Stimulated activated memory B cell treated with anti-CD40 and anti-IgM and Interleukin-4, amounts not matched to agents 10 μg/mL and 1 μg/mL and 100 μg/mL, for 72 hours (primary cell): ENCODE data around the gene ERC2.

Experiments used
- ATAC-seq: fragments of 150-1000 bp; cut with Tn5 transposase; 2 replicates; pipeline ENCODE4 v1.10.0; 2021
- H3K27ac Mint-ChIP-seq: one replicate; pipeline ENCODE4 v1.8.0; 2022; ENCODE audit warnings: mild to moderate bottlenecking, mixed read lengths
- H3K27me3 Mint-ChIP-seq: one replicate; pipeline ENCODE4 v1.8.0; 2022; ENCODE audit warnings: mixed read lengths
- H3K36me3 Mint-ChIP-seq: one replicate; pipeline ENCODE4 v1.8.0; 2022; ENCODE audit warnings: mixed read lengths
- H3K4me1 Mint-ChIP-seq: one replicate; pipeline ENCODE4 v1.8.0; 2022; ENCODE audit warnings: mixed read lengths
- H3K4me3 Mint-ChIP-seq: one replicate; pipeline ENCODE4 v1.8.0; 2022; ENCODE audit warnings: mild to moderate bottlenecking, moderate library complexity, mixed read lengths
- H3K9me3 Mint-ChIP-seq: one replicate; pipeline ENCODE4 v1.8.0; 2022; ENCODE audit warnings: mixed read lengths

ERC2 gene

DNA sequence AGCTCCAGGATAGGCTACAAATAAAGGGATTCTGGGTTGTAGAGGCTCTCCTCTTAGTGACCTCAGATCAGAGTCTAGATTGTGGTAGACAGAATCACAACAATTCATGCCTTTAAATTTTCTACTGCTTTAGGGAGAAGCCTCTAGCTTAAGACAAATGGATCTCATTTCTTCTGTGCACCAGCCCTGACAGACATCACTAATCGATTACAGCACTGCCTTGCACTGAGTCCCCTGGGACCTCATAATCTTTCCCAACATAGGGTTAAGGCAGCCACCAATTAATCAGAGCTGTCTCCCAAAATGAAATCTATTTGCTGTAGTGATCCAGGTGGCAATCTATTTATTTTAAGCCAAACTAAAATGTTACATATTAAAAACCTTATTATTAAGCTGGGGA lies 544.6 kb downstream of the ERC2 start:
- no peaks in the 10 kb centered on the region for H3K36me3 Mint-ChIP-seq
- H3K27ac Mint-ChIP-seq: no peak overlapping the region
- H3K9me3 Mint-ChIP-seq: peaks cover 3% of the 10 kb centered on the region
- ATAC-seq: no peak
- no peaks in the 10 kb centered on the region for H3K4me1 Mint-ChIP-seq
- no peaks in the 10 kb centered on the region for H3K27me3 Mint-ChIP-seq
- H3K4me3 Mint-ChIP-seq: no peak overlapping the region

DNA sequence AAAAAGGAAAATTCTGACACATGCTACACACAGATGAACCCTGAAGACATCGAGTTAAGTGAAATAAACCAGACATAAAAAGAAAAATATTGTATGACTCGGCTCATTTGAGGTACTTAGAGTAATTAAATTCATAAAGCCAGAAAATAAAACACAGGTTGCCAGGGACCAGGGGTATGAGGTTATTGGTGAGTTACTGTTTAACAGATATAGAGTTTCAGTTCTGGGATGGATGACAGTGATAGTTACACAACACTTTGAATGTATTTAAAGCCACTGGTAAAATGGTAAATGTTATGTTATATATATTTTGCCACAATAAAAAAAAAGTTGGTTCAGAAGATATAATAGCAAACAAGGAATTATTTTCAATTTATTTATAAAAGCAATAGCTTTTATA lies 545.1 kb downstream of the ERC2 start:
- peaks cover 3% of the 10 kb centered on the region for H3K9me3 Mint-ChIP-seq
- no peak for ATAC-seq
- no peak overlapping the region for H3K27ac Mint-ChIP-seq
- no peaks in the 10 kb centered on the region for H3K27me3 Mint-ChIP-seq
- no peaks in the 10 kb centered on the region for H3K36me3 Mint-ChIP-seq
- H3K4me3 Mint-ChIP-seq: no peak overlapping the region
- H3K4me1 Mint-ChIP-seq: no peaks in the 10 kb centered on the region

DNA sequence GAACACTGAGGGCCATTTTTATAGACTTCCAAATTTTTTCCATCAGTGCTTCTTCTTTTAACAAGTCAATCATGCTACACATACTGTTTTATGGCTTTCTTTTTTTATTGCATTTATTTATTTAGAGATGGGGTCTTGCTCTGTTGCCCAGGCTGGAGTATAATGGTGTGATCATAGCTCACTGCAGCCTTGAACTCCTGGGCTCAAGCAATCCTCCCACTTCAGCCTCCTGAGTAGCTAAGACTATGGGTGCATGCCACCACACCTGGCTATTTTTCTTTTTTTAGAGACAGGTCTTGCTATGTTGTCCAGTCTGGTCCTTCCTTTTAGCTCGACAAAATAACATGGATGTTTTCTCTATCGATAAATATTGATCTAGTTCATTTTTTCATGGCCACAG lies 555.4 kb downstream of the ERC2 start:
- Mint-ChIP-seq H3K9me3 (no peaks in the 10 kb centered on the region), H3K27ac (no peak overlapping the region)

DNA sequence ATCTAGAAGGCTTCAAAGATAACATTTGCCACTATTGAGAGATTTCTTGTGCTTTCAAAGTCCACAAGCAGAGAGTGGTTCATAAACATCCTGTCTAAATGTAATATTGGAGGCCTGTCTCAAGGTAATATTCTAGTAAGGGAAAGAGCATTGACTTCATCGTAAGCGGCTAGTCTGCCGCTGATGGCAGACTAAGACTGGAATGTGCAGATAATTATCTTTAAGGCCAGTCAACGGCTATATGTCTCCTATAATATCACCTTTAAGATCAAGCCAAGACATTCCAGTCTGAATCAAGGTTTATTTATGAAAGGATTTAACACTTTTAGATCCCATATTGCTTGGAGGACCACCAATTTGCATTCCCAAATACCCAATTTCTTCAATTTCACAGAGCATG lies 557.0 kb downstream of the ERC2 start:
- H3K4me3 Mint-ChIP-seq: no peak overlapping the region
- H3K9me3 Mint-ChIP-seq: no peaks in the 10 kb centered on the region
- H3K36me3 Mint-ChIP-seq: no peaks in the 10 kb centered on the region
- H3K4me1 Mint-ChIP-seq: no peaks in the 10 kb centered on the region
- H3K27ac Mint-ChIP-seq: no peak overlapping the region
- H3K27me3 Mint-ChIP-seq: no peaks in the 10 kb centered on the region
- no peak for ATAC-seq

More for the DNA sequence above, 555.4 kb downstream of the ERC2 start:
- no peaks in the 10 kb centered on the region for H3K36me3 Mint-ChIP-seq
- no peaks in the 10 kb centered on the region for H3K4me1 Mint-ChIP-seq
- H3K27me3 Mint-ChIP-seq: no peaks in the 10 kb centered on the region
- no peak for ATAC-seq
- H3K4me3 Mint-ChIP-seq: no peak overlapping the region

DNA sequence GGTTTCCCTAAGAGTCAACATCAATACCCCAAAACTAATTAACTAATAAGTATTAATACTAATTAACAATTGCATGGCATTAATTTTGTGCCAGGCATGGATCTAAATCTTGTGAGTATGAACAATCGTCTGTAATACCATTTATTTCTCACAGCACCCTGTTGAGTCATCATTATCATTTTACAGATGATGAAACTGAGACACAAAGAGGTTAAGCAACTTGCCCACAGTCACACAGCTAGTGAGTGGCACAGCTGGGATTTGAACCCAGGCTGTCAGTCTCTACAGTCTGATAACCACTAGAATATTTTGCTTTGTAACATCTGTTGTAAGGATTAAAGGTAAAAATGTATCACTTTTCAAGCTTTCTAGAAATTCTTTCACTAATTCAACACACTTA lies 557.7 kb downstream of the ERC2 start:
- H3K27ac Mint-ChIP-seq: no peak overlapping the region
- H3K4me3 Mint-ChIP-seq: no peak overlapping the region
- no peaks in the 10 kb centered on the region for H3K9me3 Mint-ChIP-seq
- no peaks in the 10 kb centered on the region for H3K4me1 Mint-ChIP-seq
- no peaks in the 10 kb centered on the region for H3K36me3 Mint-ChIP-seq
- H3K27me3 Mint-ChIP-seq: no peaks in the 10 kb centered on the region
- ATAC-seq: no peak

DNA sequence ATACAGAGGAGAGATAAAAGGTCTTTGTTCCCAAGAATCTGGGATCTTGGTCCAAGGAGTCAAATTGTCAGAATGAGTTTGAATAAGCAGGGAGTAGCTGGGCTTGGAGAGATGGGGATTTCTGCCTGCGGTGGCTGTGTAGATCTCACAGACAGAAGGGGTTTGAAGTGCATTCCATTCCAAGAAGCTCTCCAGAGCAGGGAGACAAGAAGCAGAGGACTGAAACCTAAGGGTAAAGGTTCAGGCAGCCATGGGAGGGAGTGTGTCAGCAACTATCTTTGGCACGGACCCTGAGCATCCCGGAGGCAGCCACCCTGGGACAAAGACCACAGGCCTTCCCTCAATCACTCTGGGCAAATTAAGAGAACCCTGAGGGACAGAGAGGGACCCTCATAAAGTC lies 558.9 kb downstream of the ERC2 start:
- no peak for ATAC-seq
- no peak overlapping the region for H3K27ac Mint-ChIP-seq
- no peaks in the 10 kb centered on the region for H3K36me3 Mint-ChIP-seq
- no peaks in the 10 kb centered on the region for H3K9me3 Mint-ChIP-seq
- no peak overlapping the region for H3K4me3 Mint-ChIP-seq
- no peaks in the 10 kb centered on the region for H3K27me3 Mint-ChIP-seq
- no peaks in the 10 kb centered on the region for H3K4me1 Mint-ChIP-seq

DNA sequence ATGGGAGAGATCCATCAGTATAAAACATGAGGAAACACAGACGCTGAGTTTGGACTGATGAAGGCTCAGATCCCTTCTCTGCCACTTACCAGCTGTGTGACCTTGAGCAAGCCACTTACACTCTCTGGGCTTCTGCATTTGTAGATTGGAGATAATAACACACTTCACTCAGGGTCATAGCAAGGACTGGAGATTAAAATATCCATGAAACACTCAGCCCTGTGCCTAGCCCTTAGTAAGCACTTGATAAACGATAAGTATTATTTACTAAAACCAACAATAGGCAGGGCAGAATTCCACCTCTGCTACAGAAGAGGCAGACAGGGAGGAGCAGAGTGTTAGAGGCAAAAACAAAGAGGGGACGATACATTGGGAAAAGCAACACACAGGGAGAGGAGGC lies 560.7 kb downstream of the ERC2 start:
- Mint-ChIP-seq H3K4me3 (no peak overlapping the region), H3K36me3 (no peaks in the 10 kb centered on the region), H3K27ac (no peak overlapping the region), H3K27me3 (no peaks in the 10 kb centered on the region), H3K4me1 (no peaks in the 10 kb centered on the region), H3K9me3 (no peaks in the 10 kb centered on the region)
- no peak for ATAC-seq

DNA sequence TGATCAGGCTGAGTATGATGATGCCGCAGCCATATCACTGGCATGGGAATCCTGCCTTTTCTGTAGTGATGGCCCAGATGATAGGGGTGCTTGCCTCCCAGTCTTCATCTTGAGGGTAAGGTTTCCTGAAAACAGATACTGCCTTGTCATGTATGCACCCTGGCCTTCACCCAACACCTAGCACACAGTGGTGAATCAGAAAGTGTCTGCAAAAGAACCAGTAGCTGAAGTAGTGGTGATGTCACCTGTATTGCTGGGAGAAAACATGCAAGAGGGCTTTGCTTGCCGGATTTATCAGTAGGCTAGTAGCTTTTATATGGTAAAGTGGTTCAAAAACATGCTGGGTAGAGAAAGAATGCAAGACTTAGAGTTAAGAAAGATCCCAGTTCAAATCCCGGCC lies 561.4 kb downstream of the ERC2 start:
- no peaks in the 10 kb centered on the region for H3K27me3 Mint-ChIP-seq
- no peak overlapping the region for H3K27ac Mint-ChIP-seq
- H3K4me1 Mint-ChIP-seq: no peaks in the 10 kb centered on the region
- ATAC-seq: no peak
- H3K36me3 Mint-ChIP-seq: no peaks in the 10 kb centered on the region
- H3K9me3 Mint-ChIP-seq: no peaks in the 10 kb centered on the region
- no peak overlapping the region for H3K4me3 Mint-ChIP-seq

DNA sequence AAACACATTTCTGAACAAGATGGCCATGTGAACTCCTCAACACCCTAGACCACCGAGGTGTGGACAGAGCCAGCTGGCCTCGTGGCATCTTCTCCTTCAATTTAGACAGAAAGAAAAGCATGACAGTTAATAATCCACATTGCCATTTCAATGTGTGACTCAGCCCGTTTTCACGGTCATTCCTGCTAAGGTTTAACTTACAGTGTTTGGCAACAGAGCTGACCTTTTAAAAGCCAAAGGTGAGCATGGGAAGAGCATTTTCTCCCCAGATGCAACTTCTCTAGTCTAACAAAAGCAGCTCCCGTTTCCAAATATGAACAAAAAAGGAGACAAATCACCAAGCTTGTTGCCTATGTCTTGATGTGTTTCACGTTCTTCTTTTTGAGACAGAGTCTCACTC lies 563.6 kb downstream of the ERC2 start:
- Mint-ChIP-seq H3K4me1 (no peaks in the 10 kb centered on the region), H3K4me3 (no peak overlapping the region), H3K27me3 (no peaks in the 10 kb centered on the region), H3K9me3 (no peaks in the 10 kb centered on the region), H3K27ac (no peak overlapping the region), H3K36me3 (no peaks in the 10 kb centered on the region)
- ATAC-seq: no peak

DNA sequence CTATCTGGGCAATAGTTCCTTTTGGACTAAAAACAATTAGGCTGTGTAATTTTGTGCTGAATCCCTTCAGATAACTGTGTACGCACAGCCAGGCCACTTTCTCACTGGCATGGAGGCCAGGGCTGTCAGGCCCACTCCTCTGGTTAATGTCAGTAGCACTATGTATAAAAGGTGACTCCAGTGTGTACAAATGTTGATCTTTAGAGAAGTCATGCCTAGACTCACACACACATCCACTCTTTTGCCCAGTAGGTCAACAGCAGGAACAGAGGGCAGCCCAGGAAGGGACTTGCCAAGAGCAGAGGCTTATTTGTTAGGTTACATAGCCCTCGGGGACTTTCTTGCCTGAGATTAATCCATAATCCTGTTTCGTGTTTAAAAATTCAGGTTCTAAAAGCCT lies 564.6 kb downstream of the ERC2 start:
- no peak for ATAC-seq
- Mint-ChIP-seq H3K4me1 (no peaks in the 10 kb centered on the region), H3K4me3 (no peak overlapping the region), H3K9me3 (no peaks in the 10 kb centered on the region), H3K36me3 (no peaks in the 10 kb centered on the region), H3K27me3 (no peaks in the 10 kb centered on the region), H3K27ac (no peak overlapping the region)

DNA sequence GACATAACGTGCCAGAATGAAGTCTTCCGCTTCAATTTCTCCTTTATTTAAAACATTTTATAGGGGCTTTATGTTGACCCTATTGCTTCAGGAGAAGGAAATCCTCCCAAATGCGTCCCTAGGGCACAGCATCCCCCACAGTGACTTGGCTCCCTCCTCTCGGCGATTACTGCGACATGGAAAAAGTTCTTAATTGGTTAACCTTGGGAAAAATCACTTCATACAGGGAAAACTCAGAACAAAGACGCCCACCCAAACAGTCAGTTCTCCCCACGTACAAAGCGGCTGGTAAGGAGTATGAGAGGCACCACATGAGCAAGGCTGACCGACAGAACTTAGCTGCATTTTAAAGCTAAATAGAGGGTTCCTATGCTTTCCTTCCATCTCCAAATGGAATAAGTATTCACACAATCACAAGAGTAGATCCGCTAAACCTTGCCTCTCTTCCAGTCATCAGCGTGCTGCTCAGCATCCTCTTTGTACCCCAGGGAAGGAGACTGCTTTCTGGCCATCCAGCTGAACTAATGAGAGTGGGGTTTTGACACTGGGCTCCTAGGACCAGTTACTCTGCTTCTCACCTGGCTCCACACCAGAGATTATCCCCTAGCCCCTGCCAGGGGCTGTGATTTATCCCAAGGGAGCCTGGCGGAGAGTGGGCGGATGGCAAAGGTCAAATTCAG lies 565.9 kb downstream of the ERC2 start:
- Mint-ChIP-seq H3K4me1 (no peaks in the 10 kb centered on the region), H3K27me3 (no peaks in the 10 kb centered on the region), H3K36me3 (no peaks in the 10 kb centered on the region), H3K27ac (no peak overlapping the region), H3K4me3 (no peak overlapping the region), H3K9me3 (no peaks in the 10 kb centered on the region)
- ATAC-seq: no peak

DNA sequence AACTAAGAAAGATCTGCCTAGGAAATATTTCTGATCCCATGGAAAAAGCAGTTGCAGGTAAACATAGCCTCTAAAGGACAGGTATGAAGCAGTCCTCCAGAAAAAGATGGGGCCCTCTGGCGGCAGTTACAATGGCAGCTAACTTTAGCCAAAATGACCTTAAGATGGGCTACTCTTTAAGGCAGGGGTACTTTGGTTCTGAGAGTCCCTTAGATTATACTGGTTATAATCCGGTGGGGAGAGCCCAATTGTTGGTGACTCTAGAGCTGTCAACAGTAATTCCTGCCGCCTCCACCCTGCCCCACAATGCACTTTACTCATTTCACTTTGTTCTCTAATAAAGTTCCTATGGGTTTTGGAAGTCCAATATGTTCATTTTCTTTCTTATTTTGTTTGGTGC lies 568.4 kb downstream of the ERC2 start:
- H3K36me3 Mint-ChIP-seq: no peaks in the 10 kb centered on the region
- no peak for ATAC-seq
- no peaks in the 10 kb centered on the region for H3K9me3 Mint-ChIP-seq
- no peaks in the 10 kb centered on the region for H3K27me3 Mint-ChIP-seq
- H3K4me1 Mint-ChIP-seq: no peaks in the 10 kb centered on the region
- H3K4me3 Mint-ChIP-seq: no peak overlapping the region
- no peak overlapping the region for H3K27ac Mint-ChIP-seq

DNA sequence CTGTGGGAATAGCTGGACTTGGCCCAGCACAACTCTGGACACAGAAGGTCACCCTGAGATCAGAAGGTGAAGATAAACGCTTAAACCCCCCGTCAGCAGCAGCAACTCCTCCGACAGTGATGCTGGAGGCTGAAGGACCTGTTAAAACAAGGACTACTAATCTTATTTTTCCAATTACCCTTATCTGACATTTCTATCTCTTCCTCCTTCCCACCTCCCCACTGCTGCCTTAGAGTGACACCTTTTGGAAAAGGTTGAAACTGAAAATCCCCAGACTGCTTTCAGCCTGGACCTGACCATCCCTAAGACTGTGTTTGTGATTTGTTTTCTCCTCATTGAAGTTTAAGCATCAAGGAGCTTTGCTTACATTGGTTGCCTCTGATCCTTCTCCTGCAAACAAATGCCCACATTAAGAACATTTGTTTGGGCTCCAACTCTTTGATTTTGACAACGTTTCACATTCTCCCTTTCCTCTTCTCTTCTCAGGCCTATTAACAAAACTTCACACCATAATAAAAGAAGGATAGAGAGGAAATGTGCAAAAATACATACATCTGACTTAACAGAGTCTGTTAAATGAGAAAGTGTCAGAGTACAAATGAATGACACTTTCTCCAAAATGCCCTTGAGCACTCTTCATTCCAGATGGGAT lies 570.6 kb downstream of the ERC2 start:
- Mint-ChIP-seq H3K27ac (no peak overlapping the region), H3K36me3 (no peaks in the 10 kb centered on the region), H3K27me3 (no peaks in the 10 kb centered on the region), H3K4me3 (no peak overlapping the region), H3K4me1 (no peaks in the 10 kb centered on the region), H3K9me3 (peaks cover 5% of the 10 kb centered on the region)
- no peak for ATAC-seq

DNA sequence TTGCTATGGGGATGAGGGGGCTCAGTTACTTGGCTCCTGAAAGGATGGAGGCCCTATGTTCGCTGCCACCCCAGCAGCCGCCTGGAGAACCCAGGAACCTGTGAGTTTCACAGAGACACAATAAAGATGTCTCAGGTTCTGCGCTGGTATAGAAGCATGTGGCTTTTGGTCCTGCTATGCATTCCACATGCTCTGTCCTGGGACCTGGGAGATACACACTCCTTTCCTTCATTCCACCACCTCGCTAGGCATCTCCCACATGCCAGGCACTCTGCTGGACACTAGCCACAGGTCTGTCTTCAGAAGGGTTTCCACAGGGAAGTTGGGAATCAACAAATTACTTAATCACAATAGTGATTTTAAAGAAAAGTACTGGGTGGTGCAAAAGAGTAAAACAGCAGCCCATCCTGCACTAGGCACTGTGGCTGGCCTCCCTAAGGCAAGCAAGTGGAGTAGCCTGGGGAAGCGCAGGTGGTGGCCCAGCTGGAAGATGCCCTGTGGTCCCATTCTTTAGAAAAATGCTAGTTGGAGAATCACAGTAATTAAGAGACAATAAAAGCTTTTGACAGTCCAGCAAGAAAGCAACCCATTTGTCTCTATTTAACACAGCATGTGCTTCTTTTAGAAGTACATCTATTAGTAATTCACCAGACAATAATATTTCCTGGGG lies 572.2 kb downstream of the ERC2 start:
- ATAC-seq: no peak
- H3K4me3 Mint-ChIP-seq: no peak overlapping the region
- H3K9me3 Mint-ChIP-seq: peaks cover 5% of the 10 kb centered on the region
- no peak overlapping the region for H3K27ac Mint-ChIP-seq
- no peaks in the 10 kb centered on the region for H3K4me1 Mint-ChIP-seq
- no peaks in the 10 kb centered on the region for H3K27me3 Mint-ChIP-seq
- no peaks in the 10 kb centered on the region for H3K36me3 Mint-ChIP-seq

DNA sequence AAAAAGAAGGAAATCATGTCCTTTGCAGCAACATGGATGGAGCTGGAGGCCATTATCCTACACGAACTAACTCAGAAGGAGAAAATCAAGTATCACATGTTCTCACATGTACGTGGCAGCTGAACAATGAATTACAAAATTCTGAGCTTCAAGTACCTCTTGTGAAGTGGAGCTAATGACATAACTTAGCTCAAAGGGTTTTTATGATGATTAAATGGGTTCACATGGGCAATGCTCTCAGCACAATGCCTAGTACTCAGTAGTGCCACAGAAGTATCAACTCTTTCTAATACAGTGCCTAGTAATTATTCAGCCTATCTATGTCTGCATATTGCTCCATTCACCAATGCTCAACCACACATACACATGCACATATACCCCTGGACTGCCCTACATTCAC lies 573.7 kb downstream of the ERC2 start:
- H3K27ac Mint-ChIP-seq: no peak overlapping the region
- no peaks in the 10 kb centered on the region for H3K36me3 Mint-ChIP-seq
- H3K27me3 Mint-ChIP-seq: no peaks in the 10 kb centered on the region

DNA sequence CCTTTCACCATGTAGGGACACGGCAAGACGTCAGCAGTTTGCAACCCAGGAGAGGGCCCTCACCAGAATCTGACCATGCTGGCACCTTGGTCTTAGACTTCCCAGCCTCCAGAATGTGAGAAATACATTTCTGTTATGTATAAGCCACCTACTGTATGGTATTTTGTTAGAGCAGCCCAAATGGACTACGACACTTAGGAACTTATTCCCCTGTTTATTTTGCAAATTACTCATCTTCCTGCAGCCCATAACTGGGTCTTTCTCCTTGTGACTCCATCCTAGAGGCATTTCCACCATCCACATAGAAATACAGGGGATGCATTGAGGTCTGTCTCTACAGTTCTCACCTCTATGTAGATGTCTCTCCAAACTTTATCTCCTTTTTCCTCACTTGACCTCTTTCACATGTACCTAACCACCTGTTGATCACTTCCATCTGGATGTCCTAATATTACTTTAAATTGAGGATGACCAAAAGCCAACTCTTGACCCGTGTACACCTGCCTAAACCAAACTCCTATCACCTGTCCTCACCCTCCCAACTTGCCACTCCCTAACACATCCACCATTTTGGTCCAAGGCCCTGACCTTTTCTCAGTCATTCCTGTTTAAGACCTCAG lies 575.1 kb downstream of the ERC2 start:
- H3K4me1 Mint-ChIP-seq: no peaks in the 10 kb centered on the region
- H3K36me3 Mint-ChIP-seq: no peaks in the 10 kb centered on the region
- peaks cover 5% of the 10 kb centered on the region for H3K9me3 Mint-ChIP-seq
- H3K4me3 Mint-ChIP-seq: no peak overlapping the region
- H3K27ac Mint-ChIP-seq: no peak overlapping the region
- H3K27me3 Mint-ChIP-seq: no peaks in the 10 kb centered on the region
- ATAC-seq: no peak

More for the DNA sequence above, 573.7 kb downstream of the ERC2 start:
- no peak overlapping the region for H3K4me3 Mint-ChIP-seq
- H3K9me3 Mint-ChIP-seq: peaks cover 5% of the 10 kb centered on the region
- ATAC-seq: no peak
- H3K4me1 Mint-ChIP-seq: no peaks in the 10 kb centered on the region
